Lower leg skin (tissue), 3 donors: ENCODE results near the gene ATRN.

Experiments
- CTCF ChIP-seq, 3 donors: fragments of 450-650 bp; IDR thresholded peaks; one replicate each; pipeline ENCODE4 v1.5.1; 2016; ENCODE audit warnings: antibody characterized with exemption in 3 of 3, mild to moderate bottlenecking in 3 of 3, moderate library complexity in 2 of 3
- POLR2A ChIP-seq, 2 donors: fragments of 450-650 bp; IDR thresholded peaks; one replicate each; pipeline ENCODE4 v1.6.1; 2016 to 2017; ENCODE audit warnings: antibody characterized with exemption in 2 of 2, mild to moderate bottlenecking in 1 of 2, moderate library complexity in 1 of 2

DNA sequence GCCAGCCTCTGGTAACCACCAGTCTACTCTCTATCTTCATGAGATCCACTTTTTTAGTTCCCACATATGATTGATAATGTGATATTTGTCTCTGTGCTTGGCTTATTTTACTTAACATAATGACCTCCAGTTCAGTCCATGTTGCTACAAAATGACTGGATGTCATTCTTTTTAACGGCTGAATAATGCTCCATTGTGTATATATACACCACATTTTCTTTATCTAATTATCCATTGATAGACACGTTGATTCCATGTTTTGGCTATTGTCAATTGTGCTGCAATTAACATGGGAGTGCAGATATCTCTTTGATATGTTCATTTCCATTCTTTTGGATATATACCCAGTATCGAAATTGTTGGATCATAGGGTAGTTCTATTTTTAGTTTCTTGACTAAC is 89.3 kb downstream of the ATRN start:
- TF ChIP-seq CTCF (IDR thresholded peaks at IDR 0.05) (no peak), POLR2A (IDR thresholded peaks at IDR 0.05) (no peak)
